ENCODE data around the gene ATRIP. TPM values are rescaled to one million over a fixed set of nuclear protein-coding genes. Genes with fewer than 3 reads are reported as not detected.

The ATRIP gene
- total and polyA plus RNA-seq, 12 donors = 2.2 to 5.4 (median 3.8) TPM

DNA sequence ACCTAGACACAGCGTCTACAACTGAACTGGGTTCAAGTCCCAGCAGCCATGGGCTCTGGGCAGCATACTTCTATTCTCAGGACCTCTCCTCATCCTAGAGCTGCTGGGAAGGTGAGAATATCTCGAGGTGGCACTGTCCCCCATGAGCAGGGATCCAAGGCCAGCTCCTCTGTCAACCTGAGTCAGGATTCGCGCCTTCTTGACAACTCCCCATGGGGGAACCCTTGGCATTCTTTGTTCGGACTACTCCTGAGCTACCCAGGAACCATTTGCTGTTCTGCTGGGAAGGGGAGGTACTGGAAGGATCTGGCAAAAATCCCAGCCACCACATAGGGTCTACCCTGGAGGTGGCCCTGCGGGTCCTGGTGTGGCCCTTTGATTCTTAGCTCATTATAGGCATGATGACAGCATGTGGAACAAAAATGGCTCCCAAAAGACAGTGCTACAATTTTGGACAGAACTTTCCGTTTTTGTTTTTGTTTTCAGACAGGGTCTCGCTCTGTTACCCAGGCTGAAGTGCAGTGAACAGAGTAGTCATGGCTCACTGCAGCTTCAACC lies 38.9 kb upstream of the ATRIP start:
- Histone ChIP-seq H3K4me3 (no peak overlapping the region), H3K36me3 (peaks cover 0 to 94% (median 25%) of the 10 kb centered on the region in 9 donors), H3K9me3 (no peaks in the 10 kb centered on the region), H3K4me1 (peaks cover 0 to under 1% (median 0%) of the 10 kb centered on the region in 9 donors), H3K27ac (no peak overlapping the region), H3K27me3 (no peaks in the 10 kb centered on the region)
- peak in 1 of 2 donors; percentile 2 for DNase-seq
- no peak for TF ChIP-seq CTCF (IDR thresholded peaks at IDR 0.05)
- ATAC-seq = no peak
- intact Hi-C loops (cut with DNase I) = loop anchor here in 2 of 10 donors (10.0 kb wide), 1 partner anchor 133 kb away; no protein-coding TSS in a partner anchor
- WGBS, 2 donors = 80 to 88% methylated on average over 8 of the region's 8 CpGs

DNA sequence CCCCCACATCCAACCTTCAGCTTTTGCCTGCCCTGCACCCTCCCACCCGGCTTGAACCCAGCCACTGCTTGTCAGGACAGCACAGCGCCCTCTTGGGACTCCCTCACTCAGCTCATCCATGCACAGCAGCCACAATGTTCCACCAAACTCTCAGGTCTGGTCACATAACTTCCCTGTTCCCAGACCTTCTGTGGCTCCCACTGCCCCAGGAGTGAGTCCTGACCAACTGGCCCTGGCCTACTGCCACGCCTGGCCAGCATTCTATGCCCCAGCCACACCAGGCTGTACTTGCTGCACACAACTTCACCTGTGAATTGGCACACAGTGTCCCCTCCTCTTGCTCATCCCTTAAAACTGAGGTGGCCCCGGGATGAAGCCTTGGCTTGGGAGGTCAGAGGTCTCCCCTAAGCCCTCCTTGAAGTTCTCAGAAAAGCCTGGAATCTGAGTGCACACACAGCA lies 37.7 kb upstream of the ATRIP start:
- H3K27me3 ChIP-seq = no peaks in the 10 kb centered on the region
- H3K9me3 ChIP-seq = no peaks in the 10 kb centered on the region
- WGBS, 2 donors = 82 to 83% methylated on average over 4 of the region's 4 CpGs
- H3K36me3 ChIP-seq = peaks cover 0 to 99% (median 27%) of the 10 kb centered on the region in 9 donors
- TF ChIP-seq CTCF (IDR thresholded peaks at IDR 0.05) = no peak
- intact Hi-C loops (cut with DNase I) = loop anchor here in 2 of 10 donors (10.0 kb wide), 1 partner anchor 134 kb away; no protein-coding TSS in a partner anchor
- no peak overlapping the region for H3K4me3 ChIP-seq
- DNase-seq (no peak), ATAC-seq (no peak)
- no peak overlapping the region for H3K27ac ChIP-seq
- no peaks in the 10 kb centered on the region for H3K4me1 ChIP-seq

- Histone ChIP-seq H3K27me3 (no peaks in the 10 kb centered on the region), H3K4me3 (no peak overlapping the region), H3K9me3 (no peaks in the 10 kb centered on the region), H3K4me1 (no peaks in the 10 kb centered on the region), H3K27ac (no peak overlapping the region), H3K36me3 (peaks cover 0 to 99% (median 27%) of the 10 kb centered on the region in 9 donors)
- ATAC-seq = no peak
- intact Hi-C loops (cut with DNase I) = loop anchor here in 2 of 10 donors (10.0 kb wide), 1 partner anchor 135 kb away; no protein-coding TSS in a partner anchor
- WGBS, 2 donors = 94 to 95% methylated on average over 31 of the region's 31 CpGs
- no peak for DNase-seq
- TF ChIP-seq CTCF (IDR thresholded peaks at IDR 0.05) = no peak
Measured at GRCh38 chr3:48409291-48410201, 37.0 kb upstream of the ATRIP start.

- Histone ChIP-seq H3K27me3 (no peaks in the 10 kb centered on the region), H3K4me1 (no peaks in the 10 kb centered on the region), H3K36me3 (peaks cover 0 to 100% (median 27%) of the 10 kb centered on the region in 9 donors), H3K4me3 (no peak overlapping the region), H3K27ac (no peak overlapping the region), H3K9me3 (no peaks in the 10 kb centered on the region)
- no peak for ATAC-seq
- TF ChIP-seq CTCF (IDR thresholded peaks at IDR 0.05) = no peak
- intact Hi-C loops (cut with DNase I) = no loop called here
- no peak for DNase-seq
- 93 to 95% methylated on average over 16 of the region's 16 CpGs for WGBS, 2 donors
Measured at GRCh38 chr3:48410205-48411040, 36.1 kb upstream of the ATRIP start.
